K562 (cell line): ENCODE data around the gene SPATA16. TPM values are rescaled to one million over a fixed set of nuclear protein-coding genes. Genes with fewer than 3 reads are reported as not detected.

Source experiments
- ATAC-seq: fragments of 200-7000 bp; cut with Tn5 transposase; 3 replicates; pipeline ENCODE4 v1.9.1; 2020; ENCODE audit warnings: moderate library complexity
- BruUV-seq: library from RNA; stranded (reverse); fragments of 400-500 nt; replicated peaks from 2 replicates; lab custom pipeline; 2021; lab: Mats Ljungman, UMichigan
- CTCF ChIA-PET: fragments of 300-600 bp; formaldehyde crosslinking; extraction: SDS; loops from one replicate; lab custom pipeline; 2021; ENCODE audit warnings: low intra/inter-chr PET ratio; lab: Yijun Ruan, JAX
- POLR2A ChIA-PET: fragments of 300-600, 350-650 bp; sonication (Branson Sonifier 250); formaldehyde crosslinking; extraction: SDS; loops from one replicate; lab custom pipeline; 2021; ENCODE audit warnings: antibody characterized with exemption, inconsistent platforms; lab: Yijun Ruan, JAX
- DNase-seq, 4 experiments: peaks; one replicate each; pipeline versions ENCODE4 v3.0.0 to v3.0.0-alpha.2; 2011 to 2018; ENCODE audit warnings: low spot score in 3 of 4, mixed read lengths in 3 of 4; ENCODE audit errors: extremely low read depth in 1 of 4
- FAIRE-seq: peaks from 2 replicates; lab custom pipeline; 2011; peaks lifted over from hg19 to GRCh38; lab: Jason Lieb, UNC
- H2AFZ ChIP-seq: 2 replicates; pipeline ENCODE4 v1.6.0; 2011; ENCODE audit warnings: low read depth, low read length, control low read depth, inconsistent platforms
- H3K27ac ChIP-seq: fragments of 200-600 bp; 3 replicates; pipeline ENCODE4 v1.8.0; 2011; ENCODE audit warnings: low read depth, mild to moderate bottlenecking, control low read depth, inconsistent platforms, low read length, moderate library complexity, mixed read lengths; ENCODE audit errors: extremely low read depth
- H3K27me3 ChIP-seq, 2 experiments: fragments of 300-600 bp in 1 of 2; 2 replicates in 1 of 2; 3 replicates in 1 of 2; pipeline versions ENCODE4 v1.6.0 to v1.8.0; 2011; ENCODE audit warnings: inconsistent platforms in 2 of 2, low read length in 2 of 2, mild to moderate bottlenecking in 1 of 2, mixed read lengths in 1 of 2, moderate library complexity in 1 of 2; ENCODE audit not compliant: control insufficient read depth in 2 of 2, insufficient read depth in 2 of 2
- H3K36me3 ChIP-seq: fragments of 300-600 bp; 3 replicates; pipeline ENCODE4 v1.8.0; 2011; ENCODE audit warnings: mild to moderate bottlenecking, low read length, inconsistent platforms; ENCODE audit not compliant: control insufficient read depth, insufficient read depth
- H3K4me1 ChIP-seq, 2 experiments: fragments of 200-600 bp in 1 of 2; replicated peaks in 1 of 2; 2 replicates in 1 of 2; 3 replicates in 1 of 2; pipeline versions ENCODE4 v1.5.1 to v1.8.0; 2011; ENCODE audit warnings: inconsistent platforms in 2 of 2, low read length in 2 of 2, mild to moderate bottlenecking in 1 of 2, mixed read lengths in 1 of 2, moderate library complexity in 1 of 2; ENCODE audit not compliant: control insufficient read depth in 2 of 2, insufficient read depth in 2 of 2
- H3K4me2 ChIP-seq: 2 replicates; pipeline ENCODE4 v1.6.1; 2011; ENCODE audit warnings: low read length, control low read depth, inconsistent platforms, mixed read lengths; ENCODE audit not compliant: insufficient read depth
- H3K4me3 ChIP-seq: fragments of 200-600 bp; sonication (generic), shearing (Covaris generic); 2 replicates; pipeline ENCODE4 v1.5.1; 2016; ENCODE audit warnings: control low read depth, inconsistent platforms
- H3K79me2 ChIP-seq: fragments of 200-600 bp; 3 replicates; pipeline ENCODE4 v1.8.0; 2011; ENCODE audit warnings: low read length, inconsistent platforms; ENCODE audit not compliant: control insufficient read depth, insufficient read depth
- H3K9ac ChIP-seq, 2 experiments: 2 replicates each; pipeline versions ENCODE4 v1.6.0 to v1.6.1; 2011; ENCODE audit warnings: low read depth in 2 of 2, low read length in 2 of 2, control low read depth in 1 of 2, inconsistent platforms in 1 of 2, mild to moderate bottlenecking in 1 of 2, mixed read lengths in 1 of 2; ENCODE audit not compliant: insufficient read depth in 1 of 2
- H3K9me1 ChIP-seq: one replicate; pipeline ENCODE4 v1.6.0; 2011; ENCODE audit warnings: inconsistent platforms, mild to moderate bottlenecking, low read length, moderate library complexity; ENCODE audit not compliant: control insufficient read depth, insufficient read depth
- H3K9me3 ChIP-seq: replicated peaks from 2 replicates; pipeline ENCODE4 v1.5.1; 2011; ENCODE audit warnings: low read depth, low read length, inconsistent platforms; ENCODE audit not compliant: control insufficient read depth, insufficient read depth
- H4K20me1 ChIP-seq: replicated peaks from 2 replicates; pipeline ENCODE4 v1.6.1; 2011; ENCODE audit warnings: low read length, inconsistent platforms, mixed read lengths; ENCODE audit not compliant: control insufficient read depth, insufficient read depth
- CSDE1 ChIP-seq, 2 experiments: fragments of 450-650 bp; IDR thresholded peaks; 2 replicates each; pipeline ENCODE4 v1.6.1; 2016; ENCODE audit warnings: mild to moderate bottlenecking in 1 of 2
- MYNN ChIP-seq, 2 experiments: sonication (generic); formaldehyde crosslinking in 1 of 2; IDR thresholded peaks; 2 replicates each; pipeline versions ENCODE4 v1.5.0 to v1.6.1; 2016 to 2020; ENCODE audit warnings: antibody characterized with exemption in 1 of 2, missing genetic modification reagents in 1 of 2
- PBX2 ChIP-seq, 2 experiments: IDR thresholded peaks in 1 of 2; conservative IDR thresholded peaks in 1 of 2; 2 replicates each; pipeline ENCODE4 v1.6.1; 2016; ENCODE audit warnings: low read depth in 2 of 2, mild to moderate bottlenecking in 1 of 2, missing compliant biosample characterization in 1 of 2, missing genetic modification characterization in 1 of 2, moderate library complexity in 1 of 2
- RAD21 ChIP-seq, 2 experiments: fragments of 250-450 bp in 1 of 2; fragments of 450-650 bp in 1 of 2; sonication (Bioruptor Pico) in 1 of 2; formaldehyde crosslinking in 1 of 2; IDR thresholded peaks in 1 of 2; conservative IDR thresholded peaks in 1 of 2; 2 replicates each; pipeline versions ENCODE4 v1.4.0 to v1.8.0; 2020 to 2022; ENCODE audit warnings: mild to moderate bottlenecking in 2 of 2, moderate library complexity in 1 of 2
- RBM25 ChIP-seq: fragments of 200-400 bp; formaldehyde crosslinking; IDR thresholded peaks from 2 replicates; pipeline ENCODE4 v1.6.1; 2018; ENCODE audit warnings: low read length, low read depth, moderate library complexity; ENCODE audit not compliant: severe bottlenecking
- STAT5A ChIP-seq: IDR thresholded peaks from 2 replicates; pipeline ENCODE4 v1.6.1; 2012; ENCODE audit warnings: low read length, inconsistent platforms, borderline replicate concordance
- ZC3H11A ChIP-seq: IDR thresholded peaks from 2 replicates; pipeline ENCODE4 v1.6.1; 2012; ENCODE audit warnings: low read depth, low read length, improper control_type of control experiment
- ZNF354B ChIP-seq: fragments of 250-450 bp; sonication (Bioruptor Pico); IDR thresholded peaks from 2 replicates; pipeline ENCODE4 v1.4.0; 2020
- WGBS: fragments of 100-300 bp; shearing (Covaris generic); methylation state at CpG from one replicate; pipeline ENCODE4 v1.1.6; 2016; ENCODE audit warnings: low coverage, mixed read lengths; ENCODE audit not compliant: insufficient coverage; ENCODE audit errors: missing lambda C conversion rate; 5-methylcytosine and 5-hydroxymethylcytosine counted together
- in situ Hi-C: fragments of 300-500 bp; cut with MboI; formaldehyde crosslinking; loops from 4 replicates; pipeline ENCODE4 v1.15.0; 2018; ENCODE audit warnings: inconsistent platforms, mixed read lengths
- intact Hi-C: fragments of 100-400 bp; cut with micrococcal nuclease; formaldehyde crosslinking; loops from 2 replicates; pipeline ENCODE4 v1.14.2; 2022
- polyA plus RNA-seq, 8 experiments: library from polyadenylated mRNA; depleted of rRNA in 4 of 8; stranded (reverse) in 5 of 8; unstranded in 3 of 8; fragments of >200 nt; fragmentation: Nextera tagmentation in 2 of 8; fragmentation: Illumina TruSeq in 1 of 8; extraction: Ambion mirVana in 2 of 8; extraction: Trizol in 1 of 8; gene quantifications; 2 replicates each; pipeline versions ENCODE4 v1.2.1 to v1.2.3, GENCODE V29; 2011 to 2014; ENCODE audit warnings: inconsistent platforms in 1 of 8, missing spikeins in 1 of 8
- total RNA-seq, 7 experiments: library from RNA; depleted of rRNA in 6 of 7; stranded (reverse); fragments of >200 nt in 6 of 7; fragmentation: Illumina TruSeq in 2 of 7; extraction: Trizol in 2 of 7; gene quantifications; 2 replicates each; pipeline versions ENCODE4 v1.2.1 to v1.2.3, GENCODE V29; 2011 to 2021; ENCODE audit warnings: low replicate concordance in 1 of 7

The SPATA16 gene
- total and polyA plus RNA-seq, 9 of the 15 experiments (the other 6 are each of a cell fraction or from before 2014, with no cell fraction given): not detected

- TF ChIP-seq STAT5A (no peak), RAD21 (CRISPR knock-in tag; conservative IDR thresholded peaks at IDR 0.05 in 1 of 2, IDR thresholded peaks at IDR 0.05 in 1 of 2) (peak; percentile 23 to 63; a peak in 2 of 4 replicates), ZC3H11A (no peak), ZNF354B (CRISPR knock-in tag) (no peak)
Observed at GRCh38 chr3:172911142-172911541, 229.9 kb downstream of the SPATA16 start (continued).

GRCh38 chr3:172908771-172909270 lies 232.2 kb downstream of the SPATA16 start:
- Histone ChIP-seq H3K27ac (no peak overlapping the region), H3K27me3 (no peaks in the 10 kb centered on the region), H3K9me1 (no peaks in the 10 kb centered on the region), H3K36me3 (no peaks in the 10 kb centered on the region), H3K4me1 (no peaks in the 10 kb centered on the region), H2AFZ (no peak overlapping the region), H3K79me2 (no peaks in the 10 kb centered on the region), H3K4me3 (no peak overlapping the region), H3K9ac (no peak overlapping the region), H3K9me3 (no peaks in the 10 kb centered on the region; the same call in 1 of the 2 replicates), H4K20me1 (no peaks in the 10 kb centered on the region), H3K4me2 (no peak overlapping the region)
- FAIRE-seq: no peak
- CTCF ChIA-PET: no interaction called here
- in situ Hi-C loops: no loop called here
- no peak for ATAC-seq
- no peak for DNase-seq
- no TSS peak for BruUV-seq
- 38% methylated on average over 2 of the region's 2 CpGs for WGBS
- intact Hi-C loops: no loop called here
- POLR2A ChIA-PET: interaction anchor here (0.7 kb wide), 1 partner anchor 21 kb away, joined by 3 read pairs; no protein-coding TSS in a partner anchor
- TF ChIP-seq CSDE1 (IDR thresholded peaks at IDR 0.05): no peak
- no peak for TF ChIP-seq RBM25
- TF ChIP-seq PBX2 (CRISPR knock-in tag; IDR thresholded peaks at IDR 0.05; ENCODE audit: low read depth): no peak
- TF ChIP-seq PBX2 (tag; conservative IDR thresholded peaks at IDR 0.05; ENCODE audit: low read depth): no peak
- peak; percentile 95 for TF ChIP-seq MYNN (IDR thresholded peaks at IDR 0.05)
- TF ChIP-seq MYNN (CRISPR knock-in tag; IDR thresholded peaks at IDR 0.05): peak; percentile 37; the same call in 1 of the 2 replicates
